SU-DHL-6 (cell line): ENCODE measurements around the gene PDE3A.

ENCODE experiments used
- CTCF ChIP-seq: fragments of 200-600 bp; sonication (generic); IDR thresholded peaks from one replicate; pipeline ENCODE4 v1.5.1; 2017; ENCODE audit warnings: antibody characterized with exemption, mild to moderate bottlenecking, low read length, moderate library complexity; ENCODE audit not compliant: insufficient read depth, poor library complexity, severe bottlenecking
- EZH2phosphoT487 ChIP-seq: fragments of 200-600 bp; sonication (generic), shearing (Covaris generic); conservative IDR thresholded peaks from 2 replicates; pipeline ENCODE4 v1.6.1; 2018; ENCODE audit warnings: mild to moderate bottlenecking, antibody characterized with exemption, low read length, moderate library complexity, mixed read lengths

DNA sequence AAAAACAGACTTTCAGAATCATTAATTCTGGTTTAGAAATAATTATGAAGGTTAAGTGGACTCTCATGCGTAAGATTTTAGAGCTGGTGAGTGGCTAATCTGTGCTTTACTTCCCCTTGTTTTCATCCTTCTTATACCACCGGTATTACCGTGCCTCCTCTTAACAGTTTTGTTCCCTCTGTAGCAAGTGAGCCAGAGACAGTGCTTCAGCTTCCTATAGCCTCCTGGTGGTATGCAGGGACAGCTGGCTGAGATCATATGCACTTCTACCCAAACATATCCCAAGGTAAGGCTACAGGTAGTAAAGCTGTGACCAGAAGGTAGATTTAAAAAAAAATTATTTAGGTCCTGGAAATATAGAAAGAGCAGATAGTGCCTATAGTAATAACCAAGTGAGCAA, 55.2 kb downstream of the PDE3A start:
- TF ChIP-seq CTCF (no peak), EZH2phosphoT487 (no peak)
